ENCODE results near the gene IFI35. TPM values are rescaled to one million over a fixed set of nuclear protein-coding genes. Genes with fewer than 3 reads are reported as not detected.

IFI35 gene
- total and polyA plus RNA-seq, 2 of the 8 experiments (the other 6 are each of a cell fraction or from before 2014, with no cell fraction given), result 2.5 to 4.7 TPM

DNA sequence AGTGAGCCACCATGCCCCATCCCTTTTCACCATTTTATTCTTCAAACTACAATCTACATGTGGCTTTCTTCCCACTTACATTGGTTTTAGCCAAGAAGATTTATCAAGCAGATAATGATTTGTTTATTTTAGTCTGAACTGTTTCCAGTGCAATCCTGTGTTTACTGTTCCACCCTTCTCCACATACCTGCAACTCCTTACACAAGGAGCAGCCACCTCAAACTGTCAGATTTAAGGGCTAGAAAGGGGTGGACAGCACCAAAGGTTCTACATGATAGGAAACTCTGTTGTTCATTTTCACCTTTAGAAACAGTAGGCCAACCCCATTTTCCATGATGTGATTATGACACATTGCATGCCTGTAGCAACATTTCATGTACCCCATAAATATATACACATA is 24.3 kb upstream of the IFI35 start (continued):
- TF ChIP-seq, protein P1, sequence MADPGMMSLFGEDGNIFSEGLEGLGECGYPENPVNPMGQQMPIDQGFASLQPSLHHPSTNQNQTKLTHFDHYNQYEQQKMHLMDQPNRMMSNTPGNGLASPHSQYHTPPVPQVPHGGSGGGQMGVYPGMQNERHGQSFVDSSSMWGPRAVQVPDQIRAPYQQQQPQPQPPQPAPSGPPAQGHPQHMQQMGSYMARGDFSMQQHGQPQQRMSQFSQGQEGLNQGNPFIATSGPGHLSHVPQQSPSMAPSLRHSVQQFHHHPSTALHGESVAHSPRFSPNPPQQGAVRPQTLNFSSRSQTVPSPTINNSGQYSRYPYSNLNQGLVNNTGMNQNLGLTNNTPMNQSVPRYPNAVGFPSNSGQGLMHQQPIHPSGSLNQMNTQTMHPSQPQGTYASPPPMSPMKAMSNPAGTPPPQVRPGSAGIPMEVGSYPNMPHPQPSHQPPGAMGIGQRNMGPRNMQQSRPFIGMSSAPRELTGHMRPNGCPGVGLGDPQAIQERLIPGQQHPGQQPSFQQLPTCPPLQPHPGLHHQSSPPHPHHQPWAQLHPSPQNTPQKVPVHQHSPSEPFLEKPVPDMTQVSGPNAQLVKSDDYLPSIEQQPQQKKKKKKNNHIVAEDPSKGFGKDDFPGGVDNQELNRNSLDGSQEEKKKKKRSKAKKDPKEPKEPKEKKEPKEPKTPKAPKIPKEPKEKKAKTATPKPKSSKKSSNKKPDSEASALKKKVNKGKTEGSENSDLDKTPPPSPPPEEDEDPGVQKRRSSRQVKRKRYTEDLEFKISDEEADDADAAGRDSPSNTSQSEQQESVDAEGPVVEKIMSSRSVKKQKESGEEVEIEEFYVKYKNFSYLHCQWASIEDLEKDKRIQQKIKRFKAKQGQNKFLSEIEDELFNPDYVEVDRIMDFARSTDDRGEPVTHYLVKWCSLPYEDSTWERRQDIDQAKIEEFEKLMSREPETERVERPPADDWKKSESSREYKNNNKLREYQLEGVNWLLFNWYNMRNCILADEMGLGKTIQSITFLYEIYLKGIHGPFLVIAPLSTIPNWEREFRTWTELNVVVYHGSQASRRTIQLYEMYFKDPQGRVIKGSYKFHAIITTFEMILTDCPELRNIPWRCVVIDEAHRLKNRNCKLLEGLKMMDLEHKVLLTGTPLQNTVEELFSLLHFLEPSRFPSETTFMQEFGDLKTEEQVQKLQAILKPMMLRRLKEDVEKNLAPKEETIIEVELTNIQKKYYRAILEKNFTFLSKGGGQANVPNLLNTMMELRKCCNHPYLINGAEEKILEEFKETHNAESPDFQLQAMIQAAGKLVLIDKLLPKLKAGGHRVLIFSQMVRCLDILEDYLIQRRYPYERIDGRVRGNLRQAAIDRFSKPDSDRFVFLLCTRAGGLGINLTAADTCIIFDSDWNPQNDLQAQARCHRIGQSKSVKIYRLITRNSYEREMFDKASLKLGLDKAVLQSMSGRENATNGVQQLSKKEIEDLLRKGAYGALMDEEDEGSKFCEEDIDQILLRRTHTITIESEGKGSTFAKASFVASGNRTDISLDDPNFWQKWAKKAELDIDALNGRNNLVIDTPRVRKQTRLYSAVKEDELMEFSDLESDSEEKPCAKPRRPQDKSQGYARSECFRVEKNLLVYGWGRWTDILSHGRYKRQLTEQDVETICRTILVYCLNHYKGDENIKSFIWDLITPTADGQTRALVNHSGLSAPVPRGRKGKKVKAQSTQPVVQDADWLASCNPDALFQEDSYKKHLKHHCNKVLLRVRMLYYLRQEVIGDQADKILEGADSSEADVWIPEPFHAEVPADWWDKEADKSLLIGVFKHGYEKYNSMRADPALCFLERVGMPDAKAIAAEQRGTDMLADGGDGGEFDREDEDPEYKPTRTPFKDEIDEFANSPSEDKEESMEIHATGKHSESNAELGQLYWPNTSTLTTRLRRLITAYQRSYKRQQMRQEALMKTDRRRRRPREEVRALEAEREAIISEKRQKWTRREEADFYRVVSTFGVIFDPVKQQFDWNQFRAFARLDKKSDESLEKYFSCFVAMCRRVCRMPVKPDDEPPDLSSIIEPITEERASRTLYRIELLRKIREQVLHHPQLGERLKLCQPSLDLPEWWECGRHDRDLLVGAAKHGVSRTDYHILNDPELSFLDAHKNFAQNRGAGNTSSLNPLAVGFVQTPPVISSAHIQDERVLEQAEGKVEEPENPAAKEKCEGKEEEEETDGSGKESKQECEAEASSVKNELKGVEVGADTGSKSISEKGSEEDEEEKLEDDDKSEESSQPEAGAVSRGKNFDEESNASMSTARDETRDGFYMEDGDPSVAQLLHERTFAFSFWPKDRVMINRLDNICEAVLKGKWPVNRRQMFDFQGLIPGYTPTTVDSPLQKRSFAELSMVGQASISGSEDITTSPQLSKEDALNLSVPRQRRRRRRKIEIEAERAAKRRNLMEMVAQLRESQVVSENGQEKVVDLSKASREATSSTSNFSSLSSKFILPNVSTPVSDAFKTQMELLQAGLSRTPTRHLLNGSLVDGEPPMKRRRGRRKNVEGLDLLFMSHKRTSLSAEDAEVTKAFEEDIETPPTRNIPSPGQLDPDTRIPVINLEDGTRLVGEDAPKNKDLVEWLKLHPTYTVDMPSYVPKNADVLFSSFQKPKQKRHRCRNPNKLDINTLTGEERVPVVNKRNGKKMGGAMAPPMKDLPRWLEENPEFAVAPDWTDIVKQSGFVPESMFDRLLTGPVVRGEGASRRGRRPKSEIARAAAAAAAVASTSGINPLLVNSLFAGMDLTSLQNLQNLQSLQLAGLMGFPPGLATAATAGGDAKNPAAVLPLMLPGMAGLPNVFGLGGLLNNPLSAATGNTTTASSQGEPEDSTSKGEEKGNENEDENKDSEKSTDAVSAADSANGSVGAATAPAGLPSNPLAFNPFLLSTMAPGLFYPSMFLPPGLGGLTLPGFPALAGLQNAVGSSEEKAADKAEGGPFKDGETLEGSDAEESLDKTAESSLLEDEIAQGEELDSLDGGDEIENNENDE (IDR thresholded peaks at IDR 0.05; ENCODE audit: insufficient replicate concordance, low read length), result no peak
- no peak for TF ChIP-seq EP300 (IDR thresholded peaks at IDR 0.05; ENCODE audit: borderline replicate concordance in 1 of 2, low read depth in 2 of 2, low read length in 2 of 2)
- TF ChIP-seq POLR2A (IDR thresholded peaks at IDR 0.05; ENCODE audit: control extremely low read depth in 1 of 2, low read depth in 2 of 2, low read length in 2 of 2), result no peak
- no peak for TF ChIP-seq FOSL1 (IDR thresholded peaks at IDR 0.05; ENCODE audit: insufficient read depth, low read depth, low read length)
- TF ChIP-seq BCL11A (IDR thresholded peaks at IDR 0.05; ENCODE audit: low read depth in 2 of 2, low read length in 2 of 2), result no peak
- TF ChIP-seq HDAC6 (IDR thresholded peaks at IDR 0.05; ENCODE audit: low read depth, low read length), result no peak
- no peak for TF ChIP-seq TAF1 (IDR thresholded peaks at IDR 0.05; ENCODE audit: low read depth, low read length)
- no peak for TF ChIP-seq RNF2 (IDR thresholded peaks at IDR 0.05; ENCODE audit: borderline replicate concordance, low read depth, low read length, missing control alignments, poor library complexity, severe bottlenecking)
- TF ChIP-seq CEBPB (IDR thresholded peaks at IDR 0.05; ENCODE audit: low read depth, low read length), result no peak
- no peak for TF ChIP-seq NANOG (IDR thresholded peaks at IDR 0.05; ENCODE audit: insufficient read depth, low read depth, low read length, poor library complexity, severe bottlenecking)
- no peak for TF ChIP-seq KDM5A (IDR thresholded peaks at IDR 0.05; ENCODE audit: low read length)
- TF ChIP-seq JUND (IDR thresholded peaks at IDR 0.05; ENCODE audit: low read length), result no peak

Measured in H1 (cell line).